T-helper 1 cell treated with Interleukin-12 subunit alpha and Interleukin-12 subunit beta and Interleukin-4 antibody, amounts not matched to agents 30 ng/mL and 1 ng/mL, for 36 hours (primary cell): ENCODE results near the gene FBXL2. TPM values are rescaled to one million over a fixed set of nuclear protein-coding genes. Genes with fewer than 3 reads are reported as not detected.

Experiments
- intact Hi-C: fragments of 100-400 bp; cut with micrococcal nuclease; formaldehyde crosslinking; loops from one replicate; pipeline ENCODE4 v1.15.1; 2024
- total RNA-seq: library from RNA; stranded (reverse); gene quantifications from 2 replicates; pipeline ENCODE4 v1.2.3, GENCODE V29; 2022

FBXL2 gene, protein sequence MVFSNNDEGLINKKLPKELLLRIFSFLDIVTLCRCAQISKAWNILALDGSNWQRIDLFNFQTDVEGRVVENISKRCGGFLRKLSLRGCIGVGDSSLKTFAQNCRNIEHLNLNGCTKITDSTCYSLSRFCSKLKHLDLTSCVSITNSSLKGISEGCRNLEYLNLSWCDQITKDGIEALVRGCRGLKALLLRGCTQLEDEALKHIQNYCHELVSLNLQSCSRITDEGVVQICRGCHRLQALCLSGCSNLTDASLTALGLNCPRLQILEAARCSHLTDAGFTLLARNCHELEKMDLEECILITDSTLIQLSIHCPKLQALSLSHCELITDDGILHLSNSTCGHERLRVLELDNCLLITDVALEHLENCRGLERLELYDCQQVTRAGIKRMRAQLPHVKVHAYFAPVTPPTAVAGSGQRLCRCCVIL
- total RNA-seq = not detected in 2 replicates

DNA sequence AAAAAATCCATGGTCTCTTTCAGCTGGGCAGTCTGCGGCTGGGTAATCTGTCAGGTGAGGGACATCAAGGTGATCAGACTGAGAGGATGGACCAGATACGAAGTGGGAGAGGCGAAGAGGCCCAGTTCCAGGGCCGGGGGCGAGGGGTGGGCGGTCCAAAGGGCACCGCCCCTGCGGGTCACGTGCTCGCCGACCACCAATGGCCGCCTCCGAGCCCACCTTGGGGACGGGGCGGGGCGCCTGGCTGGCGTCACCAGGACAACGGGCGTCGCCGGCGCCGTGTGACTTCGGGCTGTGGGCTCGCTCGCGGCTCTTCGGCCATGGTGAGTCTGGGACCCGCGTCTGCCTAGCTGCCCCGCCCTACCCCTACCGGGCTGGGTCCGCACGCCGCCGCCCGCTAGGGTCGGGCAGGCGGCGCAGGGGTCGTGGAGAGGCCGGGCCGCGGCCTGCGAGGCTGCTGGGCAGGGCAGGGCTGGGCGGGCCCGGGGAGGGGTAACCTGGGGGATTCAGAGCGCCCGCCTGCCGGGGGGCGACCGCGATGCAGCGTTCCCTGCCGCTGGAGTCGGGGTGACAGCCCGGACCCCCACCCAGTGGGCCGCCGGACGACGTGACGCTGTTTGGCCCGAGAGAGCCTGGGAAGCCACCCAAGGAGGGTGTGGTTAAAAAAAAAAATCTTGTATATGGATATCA, at the start of gene FBXL2:
TSS of gene FBXL2 (plus strand) at position 250 of the 690 bp plus-strand sequence. CDS start at position 321, 71 bp downstream.
- intact Hi-C loops = no loop called here

DNA sequence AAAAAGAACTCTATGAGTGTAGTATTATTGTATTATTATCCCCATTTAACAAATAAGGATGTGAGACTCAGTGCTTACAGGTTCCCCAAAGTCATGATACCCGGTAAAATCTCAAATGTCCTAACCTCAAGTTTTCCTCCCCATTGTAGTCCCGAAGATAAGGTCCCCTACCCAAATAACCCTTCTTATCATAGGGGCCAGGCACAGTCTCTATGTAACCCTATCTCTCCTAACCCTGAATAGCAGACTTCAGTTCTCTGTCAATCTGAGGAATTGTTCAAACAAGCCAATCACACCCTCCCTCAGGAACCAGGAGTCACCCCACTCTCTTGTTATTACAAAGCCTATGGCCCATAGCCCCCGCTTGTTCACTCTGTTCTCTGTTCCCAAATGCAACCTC, 48.2 kb upstream of the FBXL2 start:
- intact Hi-C loops = no loop called here

DNA sequence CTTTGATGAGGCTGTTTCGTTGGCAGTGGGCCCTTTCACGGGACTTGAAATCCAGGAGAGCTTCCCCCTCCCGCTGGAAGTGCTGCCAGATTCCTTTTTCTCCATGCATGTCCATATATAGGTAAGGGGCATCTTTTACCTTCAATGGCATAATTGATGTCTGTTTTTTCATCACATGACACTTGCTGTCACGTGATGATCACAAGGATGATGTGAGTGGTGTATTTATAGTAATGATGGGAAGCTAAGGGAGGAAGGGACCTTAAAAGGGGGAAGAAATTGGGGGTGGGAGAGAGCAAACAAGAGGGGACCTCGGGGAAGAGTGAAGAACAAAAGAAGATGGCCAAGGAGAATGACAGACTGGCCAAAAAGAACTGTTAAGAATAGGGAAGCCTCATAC, 47.3 kb upstream of the FBXL2 start:
- intact Hi-C loops = no loop called here

DNA sequence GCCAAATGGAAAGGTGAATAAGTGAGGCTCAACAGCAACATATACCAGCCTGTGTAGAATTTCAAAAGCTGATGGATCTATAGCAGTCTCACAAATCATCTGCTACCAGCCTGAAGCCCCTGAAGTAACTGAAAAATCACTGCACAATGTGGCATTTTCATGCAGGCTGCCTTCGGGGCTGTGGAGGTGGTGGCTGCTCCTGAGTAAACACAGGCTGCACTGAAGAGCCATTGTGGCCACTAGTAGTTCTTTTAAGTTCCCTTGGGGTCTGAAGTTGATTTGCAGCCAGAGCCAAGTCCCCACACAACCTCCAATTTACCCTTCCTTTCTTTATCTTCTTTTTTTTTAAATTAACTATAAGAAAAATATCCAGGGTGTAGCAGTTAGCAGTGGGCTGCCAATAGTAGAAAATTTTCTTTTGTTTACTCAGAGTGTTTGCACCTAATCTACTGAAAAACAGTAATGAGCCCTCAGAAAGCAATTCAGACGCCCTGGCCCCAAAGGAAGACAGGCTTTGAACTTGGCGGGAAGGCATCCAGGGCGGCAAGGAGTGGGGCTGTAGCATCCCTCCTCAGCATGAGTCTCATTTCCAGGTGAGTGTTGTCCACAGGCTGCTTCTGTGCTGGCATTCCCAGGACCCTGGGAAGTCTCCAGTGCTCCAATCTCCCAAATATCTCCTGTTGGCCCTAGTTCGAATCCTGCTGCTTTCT, 45.3 kb upstream of the FBXL2 start:
- intact Hi-C loops = no loop called here

DNA sequence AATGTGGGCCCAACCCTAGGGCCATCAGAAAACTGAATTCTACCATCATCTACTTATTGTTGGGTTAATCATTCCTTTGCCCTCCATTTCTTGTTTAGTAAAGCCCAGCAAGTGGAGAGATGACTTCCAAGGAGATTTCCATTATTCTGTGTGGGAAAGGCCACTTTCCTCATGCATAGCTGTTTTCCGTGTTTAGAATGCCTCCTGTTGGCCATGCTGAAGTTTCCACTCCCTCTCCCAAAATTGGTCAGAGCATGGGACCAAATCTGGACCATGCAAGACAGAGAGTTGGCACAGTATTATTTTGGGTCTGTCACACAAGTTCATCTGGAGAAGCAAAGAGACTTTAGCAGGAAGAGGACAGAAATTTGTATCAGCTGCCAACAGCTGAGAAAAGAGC, 43.4 kb upstream of the FBXL2 start:
- intact Hi-C loops = no loop called here

DNA sequence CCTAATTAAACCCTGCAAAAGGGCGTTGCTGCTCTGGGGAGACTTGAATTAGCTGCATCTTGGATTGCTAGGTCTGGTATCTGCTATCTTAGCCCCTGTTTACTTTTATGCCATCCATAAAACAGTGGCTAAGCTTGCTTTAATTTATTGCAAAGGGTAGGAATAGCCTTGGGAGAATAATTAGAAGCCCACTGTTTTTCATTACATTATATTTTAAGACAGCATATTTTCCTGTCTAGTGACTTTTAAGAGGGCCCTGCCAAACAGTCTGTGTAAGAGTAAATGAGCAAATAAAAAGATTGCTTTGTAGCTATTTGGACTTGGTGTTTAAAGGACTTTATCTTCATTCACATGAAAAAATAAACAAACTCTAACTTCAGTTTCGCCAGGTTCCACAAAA, 41.2 kb upstream of the FBXL2 start:
- intact Hi-C loops = no loop called here

DNA sequence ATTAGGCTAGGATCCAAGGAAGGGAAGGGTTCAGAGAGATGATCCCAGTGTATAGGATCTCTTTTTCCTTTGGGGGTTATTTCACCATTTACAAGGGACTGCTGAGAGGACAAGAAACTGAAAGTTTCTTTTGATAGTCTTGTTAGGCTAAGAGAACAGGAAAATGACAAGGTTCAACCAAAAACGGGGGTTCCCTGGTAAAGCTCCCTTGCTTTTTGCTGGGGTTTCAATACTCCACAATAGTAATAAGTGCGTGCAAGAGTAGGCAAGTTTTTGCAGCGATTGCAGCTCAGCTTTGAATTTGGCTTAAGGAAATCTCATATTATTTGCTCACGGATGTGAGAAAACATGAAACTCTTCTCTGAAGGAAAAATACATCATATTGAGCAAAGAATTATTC, 39.8 kb upstream of the FBXL2 start:
- intact Hi-C loops = no loop called here

DNA sequence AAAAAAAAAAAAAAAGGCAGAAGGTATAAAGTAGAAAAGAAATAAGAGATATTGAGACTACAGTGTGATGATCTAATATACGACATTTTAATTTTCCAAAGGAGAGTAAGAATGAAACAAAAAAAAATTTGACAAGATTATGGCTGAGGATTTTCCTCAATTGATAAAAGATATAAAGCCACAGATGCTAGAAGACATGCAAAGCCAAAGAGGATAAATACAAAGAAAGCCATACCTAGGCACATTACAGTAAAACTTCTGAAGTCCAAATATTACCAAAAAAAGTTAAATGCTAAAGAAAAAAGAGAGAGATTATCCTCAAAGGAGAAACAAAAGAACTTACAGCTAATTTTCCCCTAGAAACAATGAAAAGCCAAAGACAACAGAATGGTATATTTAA, 38.3 kb upstream of the FBXL2 start:
- intact Hi-C loops = no loop called here

DNA sequence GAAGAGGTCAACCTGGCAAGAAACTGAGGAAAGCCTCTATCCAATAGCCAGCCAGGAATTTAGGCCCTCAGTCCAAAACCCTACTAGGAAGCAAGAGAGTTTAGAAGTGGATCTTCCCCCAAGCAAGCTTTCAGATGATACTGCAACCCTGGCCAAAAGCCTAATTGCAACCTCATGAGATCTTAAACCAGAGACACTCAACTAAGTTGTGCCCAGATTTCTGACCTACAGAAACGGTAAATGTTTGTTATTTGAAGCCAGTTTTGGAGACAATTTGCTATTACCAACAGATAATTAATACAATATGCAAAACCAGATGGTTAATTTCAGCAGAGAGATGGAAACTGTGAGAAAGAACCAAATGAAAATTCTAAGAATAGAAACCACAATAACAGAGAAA, 37.0 kb upstream of the FBXL2 start:
- intact Hi-C loops = no loop called here

DNA sequence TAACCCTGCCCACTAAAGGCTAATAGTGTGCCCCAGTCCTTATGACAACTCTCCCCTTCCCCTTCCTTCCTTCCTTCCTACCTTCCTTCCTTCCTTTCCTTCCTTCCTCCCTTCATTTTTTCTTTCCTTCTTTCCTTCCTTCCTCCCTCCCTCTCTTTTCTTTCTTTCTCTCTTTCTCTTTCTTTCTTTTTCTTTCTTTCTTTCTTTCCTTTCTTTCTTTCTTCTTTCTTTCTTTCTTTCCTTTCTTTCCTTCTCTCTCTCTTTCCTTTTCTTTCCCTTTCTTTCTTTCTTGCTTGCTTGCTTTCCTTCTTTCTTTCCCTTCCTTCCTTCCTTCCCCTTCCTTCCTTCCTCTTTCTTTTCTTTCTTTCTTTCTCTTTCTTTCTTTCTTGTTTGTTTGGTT, 30.5 kb upstream of the FBXL2 start:
- intact Hi-C loops = no loop called here

DNA sequence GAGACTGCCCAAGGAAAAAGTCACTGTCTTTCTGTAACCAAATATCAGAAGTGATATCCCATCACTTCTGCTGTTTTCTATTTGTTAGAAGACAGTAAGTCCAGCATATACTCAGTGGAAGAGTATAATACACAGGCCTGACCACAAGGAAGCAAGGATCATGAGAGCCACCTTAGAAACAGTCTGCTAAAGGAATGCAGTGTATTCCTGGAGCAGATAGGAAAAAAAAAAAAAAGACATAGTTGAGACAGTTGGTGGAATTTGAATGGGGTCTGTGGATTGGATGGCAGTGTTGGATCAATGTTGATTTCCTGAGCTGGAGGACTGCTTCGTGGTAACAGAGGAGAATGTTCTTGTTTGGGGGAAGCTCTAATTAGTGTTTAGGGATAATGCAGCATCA, 26.5 kb upstream of the FBXL2 start:
- intact Hi-C loops = no loop called here

DNA sequence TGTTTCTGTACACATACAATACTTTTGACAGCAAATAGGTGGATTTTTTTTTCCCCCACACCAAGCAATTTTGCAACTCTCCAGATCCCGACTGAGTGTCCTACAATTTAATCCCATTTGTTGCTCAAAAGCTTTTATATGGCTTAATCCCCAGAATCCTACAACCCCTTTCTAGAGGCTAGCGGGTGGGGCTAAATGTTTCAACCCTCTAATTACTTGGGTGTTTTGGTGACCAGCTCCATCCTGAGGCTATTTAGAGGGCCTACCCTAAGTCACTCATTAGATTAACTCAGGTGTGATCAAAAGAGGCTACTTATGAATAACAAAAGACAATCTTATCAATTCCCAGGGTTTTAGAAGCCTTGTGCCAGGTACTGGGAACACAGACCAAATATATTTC, 21.0 kb upstream of the FBXL2 start:
- intact Hi-C loops = no loop called here

DNA sequence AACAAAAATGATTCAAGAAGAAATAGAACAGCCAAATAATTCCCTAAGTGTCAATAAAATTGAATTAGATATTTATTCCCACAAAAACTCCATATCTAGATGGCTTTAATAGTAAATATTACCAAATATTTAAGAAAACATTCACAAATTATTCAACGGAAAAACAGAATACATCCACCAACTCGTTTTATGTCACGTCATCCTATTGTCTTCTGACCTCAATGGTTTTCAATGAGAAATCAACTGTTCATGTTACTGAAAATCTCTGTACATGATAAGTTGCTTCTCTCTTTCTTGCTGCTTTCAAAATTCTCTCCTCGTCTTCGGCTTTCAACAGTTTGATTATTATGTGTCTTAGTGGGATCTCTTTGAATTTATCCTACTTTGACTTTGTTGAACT, 17.1 kb upstream of the FBXL2 start:
- intact Hi-C loops = no loop called here

DNA sequence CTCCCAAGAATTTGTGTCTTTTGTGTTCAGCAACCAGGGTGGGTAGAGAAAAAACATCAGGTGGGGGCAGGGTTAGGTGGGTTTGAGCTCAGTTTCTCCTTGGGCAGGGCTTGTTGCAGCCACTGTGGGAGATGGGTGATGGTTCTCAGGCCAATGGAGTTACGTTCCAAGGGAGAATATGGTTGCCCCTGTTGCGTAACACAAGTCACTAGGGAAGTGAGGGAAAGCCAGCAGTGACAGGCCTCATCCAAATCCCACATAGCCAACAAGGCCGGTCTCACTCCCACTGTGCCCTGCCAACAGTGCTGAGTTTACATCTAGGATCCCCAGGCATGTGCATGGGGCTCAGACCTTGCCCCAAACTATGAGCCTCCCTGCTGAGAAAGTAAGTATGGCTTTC, 7.9 kb upstream of the FBXL2 start:
- intact Hi-C loops = no loop called here

DNA sequence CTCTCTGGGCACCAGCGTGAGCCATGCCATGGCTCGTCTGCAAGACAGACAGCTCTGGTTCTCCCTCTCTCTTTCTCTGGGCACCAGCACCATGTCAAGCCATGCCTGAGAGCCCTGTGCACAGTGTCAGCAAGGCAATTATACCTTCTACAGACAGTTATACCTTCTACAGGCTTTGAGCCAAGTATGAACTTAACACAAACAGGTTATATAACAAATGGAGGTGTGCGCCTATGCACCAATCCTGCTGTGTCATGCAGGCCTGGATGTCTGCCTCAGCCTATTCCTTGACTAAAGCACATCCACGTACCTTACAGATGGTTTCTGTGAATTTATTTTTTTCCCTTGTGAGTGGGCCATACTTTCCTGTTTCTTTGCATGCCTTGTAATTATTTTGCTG, 5.9 kb upstream of the FBXL2 start:
- intact Hi-C loops = no loop called here

DNA sequence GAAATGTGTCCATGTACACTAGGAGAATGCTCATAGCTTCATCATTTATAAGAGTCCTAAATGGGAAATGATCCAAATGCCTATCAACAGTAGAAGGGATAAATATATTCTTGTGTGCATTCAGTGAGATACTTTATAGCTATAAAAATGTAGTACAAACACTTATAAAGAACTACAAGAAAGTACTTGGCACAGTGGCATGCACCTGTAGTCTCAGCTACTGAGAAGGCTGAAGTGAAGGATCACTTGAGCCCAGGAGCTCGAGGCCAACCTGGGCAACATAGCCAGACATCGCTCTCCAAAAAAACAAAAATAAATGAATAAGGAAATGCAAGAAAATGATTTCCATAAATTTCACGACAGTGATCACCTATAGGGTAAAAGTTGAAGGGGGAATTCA, 3.6 kb upstream of the FBXL2 start:
- intact Hi-C loops = no loop called here

DNA sequence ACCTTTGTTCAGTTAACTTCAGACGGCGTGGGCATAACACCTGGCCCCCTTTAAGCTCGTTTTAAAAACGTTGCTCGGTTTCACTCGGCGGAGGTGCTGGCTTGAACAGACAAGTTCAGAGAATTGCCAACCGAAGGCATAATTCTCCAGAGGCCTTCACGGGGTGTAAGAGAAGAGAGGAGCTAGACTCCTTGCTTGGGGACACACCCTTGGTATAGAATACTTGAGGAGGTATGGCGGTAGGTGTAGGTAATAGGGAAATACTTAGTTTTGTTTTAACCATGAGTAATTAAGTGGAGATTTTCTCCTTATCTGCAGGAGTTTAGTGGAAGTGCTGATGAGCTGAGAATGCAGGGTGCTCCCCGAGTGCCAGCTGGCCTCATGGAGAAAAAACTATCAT, 921 bp downstream of the FBXL2 start:
- intact Hi-C loops = no loop called here

DNA sequence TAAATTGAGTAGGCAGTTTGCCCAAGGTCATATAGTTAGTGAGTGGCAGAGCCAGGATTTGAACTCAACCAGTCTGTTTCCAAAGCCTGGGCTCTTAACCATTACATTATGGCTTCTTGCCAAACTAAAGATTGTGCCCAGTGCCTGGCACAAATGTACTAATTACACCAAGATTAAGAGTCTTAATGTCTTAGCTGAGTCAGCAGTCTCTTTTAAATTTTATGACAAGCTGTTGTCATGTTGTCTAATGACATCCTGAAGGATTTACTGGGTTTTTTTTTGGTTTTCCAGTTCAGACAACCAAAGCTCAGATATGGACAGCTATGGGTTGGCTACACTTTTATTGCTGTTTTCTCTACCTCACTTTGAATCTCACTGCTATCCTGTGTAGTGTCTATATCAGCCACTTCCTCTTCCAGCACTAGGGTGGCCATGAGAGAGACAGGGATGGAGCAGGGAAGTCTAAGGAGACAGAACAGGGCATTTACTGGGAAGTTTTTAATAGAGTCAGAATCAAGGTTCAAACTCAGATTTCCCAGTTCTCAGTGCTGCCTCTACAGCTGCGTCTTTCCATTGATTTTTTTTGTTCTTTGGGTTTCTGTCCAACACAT, 10.5 kb downstream of the FBXL2 start:
- intact Hi-C loops = no loop called here

DNA sequence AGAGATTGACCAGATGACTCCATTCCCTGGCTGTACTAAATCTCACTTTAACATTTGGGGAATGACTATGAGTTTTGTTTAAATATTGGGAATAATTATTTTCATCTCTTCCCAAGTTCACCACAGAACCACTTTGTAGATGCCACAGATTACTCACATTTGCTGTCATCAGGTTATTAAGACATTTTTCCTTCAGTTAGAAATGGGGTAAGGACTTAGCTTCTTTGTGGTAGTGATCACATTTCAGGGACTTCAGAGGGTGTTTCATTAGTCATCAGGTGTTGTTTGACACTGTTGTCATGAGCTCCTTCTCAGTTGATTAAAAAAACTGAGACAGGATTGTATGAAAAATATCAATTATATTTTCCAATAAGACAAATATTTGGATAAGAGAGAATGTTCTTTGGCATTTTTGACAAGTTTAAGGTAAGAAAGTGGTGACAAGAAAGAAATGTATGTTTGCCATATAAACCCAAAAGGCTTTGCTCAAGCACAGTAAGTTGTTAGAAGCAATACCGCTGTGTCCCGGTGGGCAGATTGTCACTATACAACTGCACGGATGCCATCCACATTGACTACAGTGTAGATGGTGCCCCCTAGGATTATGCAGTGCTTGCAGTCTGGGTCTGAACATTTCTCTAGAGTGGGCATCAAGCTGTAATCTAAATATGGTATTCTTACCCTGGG, 22.3 kb downstream of the FBXL2 start:
- intact Hi-C loops = no loop called here

DNA sequence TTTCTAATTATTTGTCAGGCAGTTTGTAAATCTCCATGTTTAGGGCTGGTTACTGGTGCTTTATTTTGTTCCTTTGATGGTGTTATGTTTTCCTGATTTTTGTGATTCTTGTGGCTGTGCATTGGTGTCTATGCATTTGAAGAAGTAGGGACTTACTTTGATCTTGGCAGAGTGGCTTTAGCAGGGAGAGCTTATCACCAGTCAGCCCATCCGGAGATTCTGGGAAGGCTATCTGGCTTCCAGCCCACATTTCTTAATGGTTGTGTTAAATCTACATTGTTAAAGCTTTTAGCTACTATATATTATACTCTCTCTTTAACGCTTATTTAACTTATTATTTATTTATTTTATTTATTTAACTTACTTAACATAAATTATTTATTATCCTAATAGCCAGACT, 35.1 kb downstream of the FBXL2 start:
- intact Hi-C loops = no loop called here

DNA sequence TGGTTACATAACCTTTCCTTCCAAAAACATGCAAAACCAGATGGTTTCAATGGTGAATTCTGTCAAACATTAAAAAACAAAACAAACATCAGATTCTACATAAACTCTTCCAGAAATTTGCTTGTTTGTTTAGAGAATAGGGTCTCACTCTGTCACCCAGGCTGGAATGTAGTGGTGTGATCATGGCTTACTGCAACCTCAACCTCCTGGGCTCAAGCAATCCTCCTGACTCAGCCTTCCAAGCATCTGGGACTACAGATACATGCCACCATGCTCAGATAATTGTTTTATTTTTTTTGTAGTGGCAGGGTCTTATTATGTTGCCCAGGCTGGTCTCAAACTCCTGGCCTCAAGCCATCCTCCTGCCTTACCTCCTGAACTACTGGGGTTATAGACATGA, 36.1 kb downstream of the FBXL2 start:
- intact Hi-C loops = no loop called here
